Neuronal stem cell (in vitro differentiated cells): ENCODE data around the gene TTC28.

Experiments used
- DNase-seq: peaks from one replicate; pipeline ENCODE4 v3.0.0-alpha.2; 2013; ENCODE audit warnings: low spot score
- H2AFZ ChIP-seq: one replicate; pipeline ENCODE4 v1.6.1; 2013; ENCODE audit warnings: mild to moderate bottlenecking, low read length, inconsistent platforms
- H2AK5ac ChIP-seq: 2 replicates; pipeline ENCODE4 v1.6.1; 2013; ENCODE audit warnings: low read depth, mild to moderate bottlenecking, inconsistent platforms, low read length, moderate library complexity, mixed read lengths
- H2BK120ac ChIP-seq: 2 replicates; pipeline ENCODE4 v1.6.1; 2013; ENCODE audit warnings: low read depth, mild to moderate bottlenecking, inconsistent platforms, low read length, moderate library complexity, mixed read lengths
- H2BK12ac ChIP-seq: one replicate; pipeline ENCODE4 v1.6.1; 2013; ENCODE audit warnings: low read length, inconsistent platforms
- H2BK15ac ChIP-seq: 2 replicates; pipeline ENCODE4 v1.6.1; 2013; ENCODE audit warnings: mild to moderate bottlenecking, low read length, inconsistent platforms, mixed read lengths
- H2BK5ac ChIP-seq: one replicate; pipeline ENCODE4 v1.6.1; 2013; ENCODE audit warnings: inconsistent platforms, mild to moderate bottlenecking, low read length, moderate library complexity
- H3K14ac ChIP-seq: one replicate; pipeline ENCODE4 v1.6.1; 2013; ENCODE audit warnings: low read length, inconsistent platforms
- H3K18ac ChIP-seq: 2 replicates; pipeline ENCODE4 v1.6.1; 2013; ENCODE audit warnings: low read length, inconsistent platforms
- H3K23ac ChIP-seq: 2 replicates; pipeline ENCODE4 v1.6.1; 2013; ENCODE audit warnings: low read depth, mild to moderate bottlenecking, mixed read lengths, low read length, inconsistent platforms; ENCODE audit not compliant: poor library complexity
- H3K27ac ChIP-seq: replicated peaks from 3 replicates; pipeline ENCODE4 v1.5.1; 2013; ENCODE audit warnings: low read length, inconsistent platforms
- H3K27me3 ChIP-seq, 3 experiments: 2 replicates each; pipeline ENCODE4 v1.6.1; 2013; ENCODE audit warnings: low read length in 3 of 3, mild to moderate bottlenecking in 2 of 3, inconsistent platforms in 1 of 3, low read depth in 1 of 3, mixed read lengths in 1 of 3, moderate library complexity in 1 of 3; ENCODE audit not compliant: control insufficient read depth in 3 of 3, insufficient read depth in 3 of 3
- H3K36me3 ChIP-seq, 2 donors: replicated peaks in 1 of 2; 2 replicates each; pipeline ENCODE4 v1.6.1; 2013; ENCODE audit warnings: low read length in 2 of 2; ENCODE audit not compliant: control insufficient read depth in 2 of 2, insufficient read depth in 2 of 2
- H3K4ac ChIP-seq: 2 replicates; pipeline ENCODE4 v1.6.1; 2013; ENCODE audit warnings: inconsistent platforms, mild to moderate bottlenecking, low read length, moderate library complexity
- H3K4me1 ChIP-seq, 2 donors: 1 replicate in 1 of 2; 2 replicates in 1 of 2; pipeline ENCODE4 v1.6.1; 2013; ENCODE audit warnings: low read length in 2 of 2, low read depth in 1 of 2; ENCODE audit not compliant: control insufficient read depth in 2 of 2, insufficient read depth in 1 of 2
- H3K4me2 ChIP-seq: one replicate; pipeline ENCODE4 v1.6.1; 2013; ENCODE audit warnings: mild to moderate bottlenecking, low read length, inconsistent platforms; ENCODE audit not compliant: insufficient read depth, poor library complexity, severe bottlenecking
- H3K4me3 ChIP-seq, 2 donors: 2 replicates each; pipeline ENCODE4 v1.5.1; 2013; ENCODE audit warnings: low read length in 2 of 2, mild to moderate bottlenecking in 2 of 2, inconsistent platforms in 1 of 2, moderate library complexity in 1 of 2
- H3K79me1 ChIP-seq: one replicate; pipeline ENCODE4 v1.6.1; 2013; ENCODE audit warnings: low read depth, mild to moderate bottlenecking, inconsistent platforms, low read length, moderate library complexity
- H3K9ac ChIP-seq: one replicate; pipeline ENCODE4 v1.6.1; 2013; ENCODE audit warnings: mild to moderate bottlenecking, low read depth, low read length, inconsistent platforms; ENCODE audit not compliant: poor library complexity
- H3K9me3 ChIP-seq, 2 donors: replicated peaks in 1 of 2; 2 replicates each; pipeline versions ENCODE3 to v1.6.1; 2013; ENCODE audit warnings: low read length in 2 of 2, mild to moderate bottlenecking in 2 of 2, inconsistent platforms in 1 of 2, low read depth in 1 of 2, mixed read lengths in 1 of 2, moderate library complexity in 1 of 2; ENCODE audit not compliant: control insufficient read depth in 2 of 2, insufficient read depth in 1 of 2
- H4K8ac ChIP-seq: one replicate; pipeline ENCODE4 v1.6.1; 2013; ENCODE audit warnings: low read depth, mild to moderate bottlenecking, inconsistent platforms, low read length, moderate library complexity
- H4K91ac ChIP-seq: one replicate; pipeline ENCODE4 v1.6.1; 2013; ENCODE audit warnings: low read length, low read depth, mild to moderate bottlenecking, inconsistent platforms; ENCODE audit not compliant: poor library complexity
- WGBS, 2 donors: extraction: QIAGEN DNeasy Blood & Tissue Kit; methylation state at CpG; one replicate each; pipeline ENCODE4 v1.1.7; 2013; ENCODE audit warnings: missing lambda C conversion rate in 2 of 2, mixed read lengths in 1 of 2; ENCODE audit not compliant: insufficient read length in 2 of 2, insufficient replicate concordance in 1 of 2; ENCODE audit errors: extremely low coverage in 2 of 2; 5-methylcytosine and 5-hydroxymethylcytosine counted together

Gene TTC28

GRCh38 chr22:28440592-28441390 lies 238.8 kb downstream of the TTC28 start:
- Histone ChIP-seq H3K4me2 (no peak overlapping the region), H2AK5ac (no peak overlapping the region), H4K8ac (no peak overlapping the region), H3K27ac (no peak overlapping the region), H2AFZ (no peak overlapping the region), H3K9ac (no peak overlapping the region), H2BK12ac (no peak overlapping the region), H2BK5ac (no peak overlapping the region), H3K4ac (no peak overlapping the region), H3K23ac (no peak overlapping the region), H3K14ac (no peak overlapping the region), H3K4me3 (no peak overlapping the region), H3K27me3 (no peaks in the 10 kb centered on the region), H3K4me1 (peaks cover 2% of the 10 kb centered on the region in 2 donors), H3K9me3 (no peaks in the 10 kb centered on the region), H4K91ac (no peak overlapping the region), H2BK120ac (no peak overlapping the region), H2BK15ac (no peak overlapping the region), H3K18ac (no peak overlapping the region), H3K79me1 (no peaks in the 10 kb centered on the region), H3K36me3 (no peaks in the 10 kb centered on the region)
- WGBS, 2 donors = no CpG with 5 or more reads among the region's 4 CpGs
- no peak for DNase-seq

- no peak overlapping the region for H3K9ac ChIP-seq
- no peak for DNase-seq
- H3K23ac ChIP-seq = no peak overlapping the region
- H3K4me3 ChIP-seq = no peak overlapping the region
- H4K8ac ChIP-seq = no peak overlapping the region
- H3K14ac ChIP-seq = no peak overlapping the region
- H3K27me3 ChIP-seq = no peaks in the 10 kb centered on the region
- H2BK120ac ChIP-seq = no peak overlapping the region
- H3K36me3 ChIP-seq = no peaks in the 10 kb centered on the region
- no peak overlapping the region for H3K4ac ChIP-seq
- no peak overlapping the region for H4K91ac ChIP-seq
- H3K4me2 ChIP-seq = no peak overlapping the region
- H2BK15ac ChIP-seq = no peak overlapping the region
- no peak overlapping the region for H3K18ac ChIP-seq
- H3K4me1 ChIP-seq = peaks cover 2% of the 10 kb centered on the region in 2 donors
- H3K9me3 ChIP-seq = no peaks in the 10 kb centered on the region
- H2AK5ac ChIP-seq = no peak overlapping the region
- no peak overlapping the region for H3K27ac ChIP-seq
- H2BK12ac ChIP-seq = no peak overlapping the region
- no peak overlapping the region for H2AFZ ChIP-seq
- H2BK5ac ChIP-seq = no peak overlapping the region
- no peaks in the 10 kb centered on the region for H3K79me1 ChIP-seq
- WGBS, 2 donors = no CpG with 5 or more reads among the region's 1 CpG
Observed at GRCh38 chr22:28438183-28438768, 241.4 kb downstream of the TTC28 start.

GRCh38 chr22:28435982-28436381 lies 243.7 kb downstream of the TTC28 start:
- Histone ChIP-seq H4K91ac (no peak overlapping the region), H3K4me3 (no peak overlapping the region)

GRCh38 chr22:28435140-28435768 lies 244.4 kb downstream of the TTC28 start:
- Histone ChIP-seq H4K8ac (no peak overlapping the region), H3K4me3 (no peak overlapping the region), H3K4ac (no peak overlapping the region), H2BK5ac (no peak overlapping the region), H3K4me2 (no peak overlapping the region), H2AK5ac (no peak overlapping the region), H3K9ac (no peak overlapping the region), H2BK120ac (no peak overlapping the region), H3K27ac (no peak overlapping the region), H4K91ac (no peak overlapping the region), H3K9me3 (no peaks in the 10 kb centered on the region), H3K23ac (no peak overlapping the region), H2BK12ac (no peak overlapping the region), H2BK15ac (no peak overlapping the region), H3K18ac (no peak overlapping the region), H3K27me3 (no peaks in the 10 kb centered on the region), H3K14ac (no peak overlapping the region), H3K79me1 (no peaks in the 10 kb centered on the region), H2AFZ (no peak overlapping the region), H3K36me3 (peaks cover 0 to 1% of the 10 kb centered on the region in 2 donors), H3K4me1 (peaks cover 0 to 4% of the 10 kb centered on the region in 2 donors)
- no peak for DNase-seq
- WGBS, 2 donors = no CpG with 5 or more reads among the region's 2 CpGs

More at GRCh38 chr22:28435982-28436381, 243.7 kb downstream of the TTC28 start:
- no peak overlapping the region for H3K18ac ChIP-seq
- H3K9ac ChIP-seq = no peak overlapping the region
- H3K4me1 ChIP-seq = peaks cover 0 to 1% of the 10 kb centered on the region in 2 donors
- H3K27me3 ChIP-seq = no peaks in the 10 kb centered on the region
- no peak overlapping the region for H2AK5ac ChIP-seq
- H3K36me3 ChIP-seq = peaks cover 0 to 1% of the 10 kb centered on the region in 2 donors
- H3K4ac ChIP-seq = no peak overlapping the region
- H3K79me1 ChIP-seq = no peaks in the 10 kb centered on the region
- no peaks in the 10 kb centered on the region for H3K9me3 ChIP-seq
- no peak overlapping the region for H2BK15ac ChIP-seq
- no peak overlapping the region for H2AFZ ChIP-seq
- WGBS, 2 donors = no CpG with 5 or more reads among the region's 3 CpGs
- DNase-seq = no peak
- no peak overlapping the region for H3K4me2 ChIP-seq
- H2BK5ac ChIP-seq = no peak overlapping the region
- H2BK120ac ChIP-seq = no peak overlapping the region
- no peak overlapping the region for H3K23ac ChIP-seq
- no peak overlapping the region for H3K14ac ChIP-seq
- no peak overlapping the region for H3K27ac ChIP-seq
- H4K8ac ChIP-seq = no peak overlapping the region
- H2BK12ac ChIP-seq = no peak overlapping the region
